Tibial nerve (tissue), 4 donors: ENCODE data around the gene AARSD1. TPM values are rescaled to one million over a fixed set of nuclear protein-coding genes. Genes with fewer than 3 reads are reported as not detected.

Experiments used
- DNase-seq, 2 donors: peaks; one replicate each; pipeline ENCODE4 v3.0.0-alpha.2; 2019; ENCODE audit warnings: low spot score in 2 of 2
- H3K27ac ChIP-seq, 4 donors: fragments of 200-600 bp; sonication (generic) in 3 of 4; one replicate each; pipeline ENCODE4 v1.5.1; 2017 to 2019; ENCODE audit warnings: mild to moderate bottlenecking in 1 of 4
- H3K27me3 ChIP-seq, 2 donors: fragments of 200-600 bp; sonication (generic) in 1 of 2; one replicate each; pipeline versions ENCODE4 v1.5.1 to v1.6.0; 2017 to 2019
- H3K36me3 ChIP-seq, 3 donors: fragments of 200-600 bp; sonication (generic); one replicate each; pipeline ENCODE4 v1.5.1; 2018 to 2019
- H3K4me1 ChIP-seq, 4 donors: fragments of 200-600 bp; sonication (generic) in 3 of 4; one replicate each; pipeline ENCODE4 v1.5.1; 2017 to 2019
- H3K4me3 ChIP-seq, 4 donors: fragments of 200-600 bp; sonication (generic) in 3 of 4; one replicate each; pipeline ENCODE4 v1.5.1; 2017 to 2019; ENCODE audit warnings: mild to moderate bottlenecking in 1 of 4, moderate library complexity in 1 of 4
- H3K9me3 ChIP-seq, 4 donors: fragments of 200-600 bp; sonication (generic) in 3 of 4; one replicate each; pipeline ENCODE4 v1.5.1; 2017 to 2019
- CTCF ChIP-seq, 5 experiments: fragments of 200-600 bp in 3 of 5; fragments of 450-650 bp in 2 of 5; sonication (generic) in 3 of 5; IDR thresholded peaks; one replicate each; pipeline ENCODE4 v1.5.1; 2016 to 2019; ENCODE audit warnings: antibody characterized with exemption in 5 of 5, mild to moderate bottlenecking in 3 of 5, moderate library complexity in 2 of 5
- EP300 ChIP-seq, 2 donors: sonication (generic); formaldehyde crosslinking; IDR thresholded peaks; one replicate each; pipeline ENCODE4 v1.6.1; 2017; ENCODE audit warnings: antibody characterized with exemption in 2 of 2, mild to moderate bottlenecking in 1 of 2
- POLR2A ChIP-seq, 2 donors: fragments of 450-650 bp; IDR thresholded peaks; one replicate each; pipeline ENCODE4 v1.6.1; 2017; ENCODE audit warnings: antibody characterized with exemption in 2 of 2, mild to moderate bottlenecking in 2 of 2, moderate library complexity in 2 of 2
- WGBS, 2 donors: methylation state at CpG; one replicate each; pipeline ENCODE4 v1.1.5; 2018; 5-methylcytosine and 5-hydroxymethylcytosine counted together
- small RNA-seq: library from RNA; depleted of rRNA; stranded (forward); fragments of <200 nt; gene quantifications from one replicate; pipeline ENCODE3, GENCODE V24; 2016
- total RNA-seq, 4 donors: library from RNA; depleted of rRNA; stranded (reverse); fragments of >200 nt; gene quantifications; one replicate each; pipeline ENCODE4 v1.1.0, GENCODE V29; 2016

The AARSD1 gene
- total RNA-seq, 4 donors from 2014 or later: 26.0 to 42.0 (median 31.3) TPM

- Histone ChIP-seq H3K4me1 (no peaks in the 10 kb centered on the region), H3K27me3 (peaks cover 0 to 6% of the 10 kb centered on the region in 2 donors), H3K36me3 (no peaks in the 10 kb centered on the region), H3K4me3 (no peak overlapping the region), H3K9me3 (no peaks in the 10 kb centered on the region), H3K27ac (no peak overlapping the region)
- DNase-seq: no peak
- 74 to 76% methylated on average over 8 of the region's 8 CpGs for WGBS, 2 donors
- TF ChIP-seq CTCF (IDR thresholded peaks at IDR 0.05) (no peak), POLR2A (IDR thresholded peaks at IDR 0.05) (no peak), EP300 (IDR thresholded peaks at IDR 0.05) (no peak)
These were observed 57.3 kb downstream of the AARSD1 start for GRCh38 chr17:42906772-42907446.

GRCh38 chr17:42904110-42904469, 60.2 kb downstream of the AARSD1 start:
- WGBS, 2 donors: 49 to 59% methylated on average over 6 of the region's 6 CpGs
- Histone ChIP-seq H3K27ac (no peak overlapping the region), H3K27me3 (peaks cover 0 to 2% of the 10 kb centered on the region in 2 donors), H3K9me3 (no peaks in the 10 kb centered on the region), H3K4me1 (no peaks in the 10 kb centered on the region), H3K4me3 (no peak overlapping the region), H3K36me3 (no peaks in the 10 kb centered on the region)
- TF ChIP-seq EP300 (IDR thresholded peaks at IDR 0.05) (no peak), POLR2A (IDR thresholded peaks at IDR 0.05) (no peak), CTCF (IDR thresholded peaks at IDR 0.05) (no peak)
- no peak for DNase-seq

GRCh38 chr17:42901535-42902229, 62.6 kb downstream of the AARSD1 start:
- Histone ChIP-seq H3K36me3 (no peaks in the 10 kb centered on the region), H3K27me3 (no peaks in the 10 kb centered on the region), H3K9me3 (no peaks in the 10 kb centered on the region), H3K27ac (no peak overlapping the region), H3K4me3 (no peak overlapping the region), H3K4me1 (no peaks in the 10 kb centered on the region)
- 83% methylated on average over 10 of the region's 10 CpGs for WGBS, 2 donors
- TF ChIP-seq EP300 (IDR thresholded peaks at IDR 0.05): no peak
- TF ChIP-seq CTCF (IDR thresholded peaks at IDR 0.05): no peak
- TF ChIP-seq POLR2A (IDR thresholded peaks at IDR 0.05): no peak
- no peak for DNase-seq

Small RNA genes lying within 50 kb of the gene (small RNA-seq; reads per million reads assigned to genes)
- gene AARSD1 (not detected), gene RF00561 (not detected)

Other genes with a start within 250 kb of the AARSD1 start
- gene EZH1, start 219.4 kb downstream of the AARSD1 start, total RNA-seq: 100 to 1,000 TPM in 2 of 4 donors, 10 to 100 TPM in 2; 73.8 to 128 (median 109) TPM
- gene RAMP2, start 203.2 kb downstream of the AARSD1 start, total RNA-seq: 100 to 1,000 TPM in 1 of 4 donors, 10 to 100 TPM in 3; 32.6 to 113 (median 51.4) TPM
- 10 to 100 TPM; 24.5 to 44.7 (median 38.2) TPM for gene VPS25, start 191.0 kb downstream of the AARSD1 start, total RNA-seq
- 10 to 100 TPM in 2 of 4 donors, 1 to 10 TPM in 2; 3.6 to 15.6 (median 9.1) TPM for gene WNK4, start 183.8 kb downstream of the AARSD1 start, total RNA-seq
- 10 to 100 TPM; 58.2 to 91.7 (median 62.6) TPM for gene COA3, start 165.8 kb downstream of the AARSD1 start, total RNA-seq
- under 1 TPM in 1 of 4 donors, not detected in 3; 0.22 TPM for gene CNTD1, start 165.6 kb downstream of the AARSD1 start, total RNA-seq
- 100 to 1,000 TPM in 1 of 4 donors, 10 to 100 TPM in 3; 76.7 to 104 (median 80.4) TPM for gene BECN1, start 140.2 kb downstream of the AARSD1 start, total RNA-seq
- gene PSME3, start 131.1 kb downstream of the AARSD1 start, total RNA-seq: 10 to 100 TPM; 42.2 to 86.7 (median 53.7) TPM
- 1 to 10 TPM; 2.0 to 3.3 (median 3.0) TPM for gene AOC2, start 119.9 kb downstream of the AARSD1 start, total RNA-seq
- 10 to 100 TPM; 49.0 to 74.1 (median 53.0) TPM for gene AOC3, start 113.3 kb downstream of the AARSD1 start, total RNA-seq
- gene G6PC1, start 63.7 kb downstream of the AARSD1 start, total RNA-seq: not detected
- not detected for gene PTGES3L, start 15.6 kb upstream of the AARSD1 start, total RNA-seq
- 10 to 100 TPM; 10.7 to 15.6 (median 12.9) TPM for gene RUNDC1, start 16.1 kb upstream of the AARSD1 start, total RNA-seq
- 1,000 to 10,000 TPM in 1 of 4 donors, 100 to 1,000 TPM in 3; 500 to 1,072 (median 818) TPM for gene RPL27, start 34.0 kb upstream of the AARSD1 start, total RNA-seq
- gene IFI35, start 42.3 kb upstream of the AARSD1 start, total RNA-seq: 10 to 100 TPM; 36.1 to 59.0 (median 37.9) TPM
- gene VAT1, start 57.9 kb upstream of the AARSD1 start, total RNA-seq: 100 to 1,000 TPM; 203 to 246 (median 228) TPM
- gene RND2, start 60.8 kb upstream of the AARSD1 start, total RNA-seq: 1 to 10 TPM in 3 of 4 donors, under 1 TPM in 1; 0.59 to 2.6 (median 1.9) TPM
- 1 to 10 TPM; 4.6 to 9.8 (median 6.9) TPM for gene BRCA1, start 160.9 kb upstream of the AARSD1 start, total RNA-seq
- 10 to 100 TPM; 61.7 to 80.0 (median 73.5) TPM for gene NBR1, start 206.8 kb upstream of the AARSD1 start, total RNA-seq
- gene TMEM106A, start 247.4 kb upstream of the AARSD1 start, total RNA-seq: 10 to 100 TPM in 3 of 4 donors, 1 to 10 TPM in 1; 5.1 to 28.5 (median 11.9) TPM